GM19193 (cell line): ENCODE measurements around the gene GPBP1L1.

Source experiments
- POLR2A ChIP-seq: IDR thresholded peaks from 4 replicates; pipeline ENCODE4 v1.6.1; 2011; ENCODE audit not compliant: insufficient read depth, insufficient read length; ENCODE audit errors: extremely low read depth

GPBP1L1 gene

DNA sequence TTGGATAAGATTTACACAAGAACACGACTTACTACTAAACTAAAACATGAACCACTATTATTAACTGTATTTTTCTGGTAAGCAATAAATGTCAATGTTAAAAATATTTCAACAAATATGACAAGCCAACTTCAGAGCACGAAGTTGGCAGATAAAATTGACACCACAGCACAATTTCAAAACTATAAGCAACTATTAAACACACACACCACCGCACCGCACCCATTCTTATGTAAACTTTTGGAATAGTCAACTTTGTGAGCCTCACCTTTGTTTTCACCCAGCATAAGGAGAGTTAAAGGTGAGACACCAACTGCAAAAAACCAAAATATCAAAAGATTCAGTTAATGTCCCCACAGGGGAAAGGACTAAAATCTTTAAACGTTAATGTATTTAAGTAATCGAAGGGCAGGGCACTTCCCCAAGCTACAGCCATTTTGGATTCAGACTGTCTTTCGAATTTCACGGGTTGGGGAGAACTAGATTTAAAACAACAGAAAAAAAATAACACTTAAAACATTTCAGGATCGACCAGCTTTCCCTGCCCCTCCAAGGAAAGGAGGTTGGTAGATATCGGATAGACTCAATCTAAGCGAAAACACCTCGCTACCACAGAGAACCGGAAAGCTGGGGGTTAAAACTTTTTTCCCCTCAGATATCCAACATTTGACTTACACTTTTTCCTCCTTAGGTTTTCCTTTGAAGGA, 872 bp downstream of the GPBP1L1 start:
- TF ChIP-seq POLR2A, result no peak

DNA sequence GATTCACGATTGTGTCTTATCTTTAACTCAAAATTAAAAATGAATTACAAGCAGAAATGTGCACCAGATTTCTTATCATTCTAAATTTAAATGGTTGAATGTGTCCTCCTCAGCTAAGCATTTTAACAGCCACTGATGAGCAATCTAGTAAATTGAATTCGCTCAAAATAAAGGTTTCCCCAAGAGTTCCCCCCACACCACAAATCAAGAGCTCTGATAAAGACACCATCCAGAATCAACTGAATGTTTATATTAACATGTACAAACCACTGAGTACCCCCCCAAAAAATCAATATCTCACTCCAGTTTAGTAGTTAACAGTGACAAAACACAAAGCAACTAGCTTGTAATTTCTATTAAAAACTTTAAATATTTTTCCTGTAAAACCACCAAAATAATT, 1.9 kb downstream of the GPBP1L1 start:
- no peak for TF ChIP-seq POLR2A

DNA sequence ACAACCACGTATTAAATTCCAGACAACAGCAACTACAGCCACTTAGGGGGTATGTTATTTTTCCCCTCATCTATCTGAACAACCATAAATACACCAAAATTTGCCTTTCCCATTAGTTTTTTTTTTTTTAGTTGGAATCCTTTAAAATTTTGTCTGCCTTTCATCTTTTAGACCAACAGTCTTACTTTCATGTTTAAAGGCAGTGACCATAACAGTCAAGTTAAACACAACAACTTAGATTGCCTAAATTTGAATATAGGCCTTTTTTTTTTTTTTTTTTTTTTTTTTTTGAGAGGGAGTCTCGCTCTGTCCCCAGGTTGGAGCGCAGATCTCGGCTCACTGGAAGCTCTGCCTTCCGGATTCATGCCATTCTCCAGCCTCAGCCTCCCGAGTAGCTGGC, 3.4 kb downstream of the GPBP1L1 start:
- TF ChIP-seq POLR2A, result no peak

DNA sequence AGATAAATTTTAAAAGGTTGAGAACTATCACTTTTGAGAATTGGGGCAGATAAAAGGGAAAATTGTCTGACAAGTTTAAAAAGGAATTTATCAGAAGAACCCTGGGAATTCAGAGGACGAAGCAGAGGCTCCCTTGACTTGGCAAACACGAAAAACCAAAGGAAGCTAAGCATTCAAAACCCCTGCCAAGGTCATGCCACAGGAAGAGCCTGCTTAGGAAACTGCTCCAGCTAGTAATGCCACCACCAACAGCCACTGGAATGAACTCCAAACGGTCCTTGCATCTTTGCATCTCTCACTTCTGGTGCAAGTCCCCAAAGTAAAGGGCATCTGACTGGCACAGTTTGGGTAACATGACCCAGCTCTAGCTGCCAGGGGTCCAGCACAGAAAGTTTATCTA, 7.2 kb downstream of the GPBP1L1 start:
- no peak for TF ChIP-seq POLR2A

DNA sequence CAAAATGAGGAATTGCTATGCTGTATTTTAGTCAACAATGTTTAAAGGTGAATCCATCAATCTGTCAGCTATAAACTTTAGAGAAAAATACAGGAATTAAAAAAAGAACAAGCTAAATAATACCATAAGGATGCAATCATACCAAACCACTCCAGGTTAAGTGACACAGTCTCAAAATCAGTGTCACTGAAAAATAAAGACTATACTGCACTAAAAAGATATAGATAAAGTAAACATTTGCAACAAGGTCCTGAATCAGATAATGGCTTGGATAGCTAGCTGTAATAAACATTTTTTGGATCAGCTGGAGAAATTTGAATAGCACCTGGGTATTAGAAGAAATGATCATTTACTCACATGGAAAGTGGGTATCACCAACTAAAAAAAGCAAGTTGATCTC, 7.8 kb downstream of the GPBP1L1 start:
- no peak for TF ChIP-seq POLR2A

DNA sequence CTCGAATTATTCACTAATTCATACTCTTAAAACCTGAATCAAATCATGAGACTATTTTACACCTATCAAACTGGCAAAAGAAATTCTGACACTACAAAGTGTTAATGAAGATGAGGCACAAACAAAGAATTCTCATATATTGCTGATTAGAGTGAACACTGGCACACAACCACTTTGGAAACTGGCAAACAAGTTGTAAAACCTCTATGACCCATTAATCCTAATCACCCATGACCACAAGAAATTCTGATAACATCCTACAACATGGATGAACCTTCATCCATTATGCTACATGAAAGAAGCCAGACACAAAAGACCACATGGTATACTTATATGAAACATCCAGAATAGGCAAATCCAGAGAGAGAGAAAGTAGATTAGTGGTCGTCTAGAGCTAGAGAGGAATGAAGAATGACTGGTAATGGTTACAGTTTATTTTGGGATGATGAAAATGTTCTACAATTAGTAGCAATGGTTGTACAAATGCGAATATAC, 8.5 kb downstream of the GPBP1L1 start:
- TF ChIP-seq POLR2A, result no peak

DNA sequence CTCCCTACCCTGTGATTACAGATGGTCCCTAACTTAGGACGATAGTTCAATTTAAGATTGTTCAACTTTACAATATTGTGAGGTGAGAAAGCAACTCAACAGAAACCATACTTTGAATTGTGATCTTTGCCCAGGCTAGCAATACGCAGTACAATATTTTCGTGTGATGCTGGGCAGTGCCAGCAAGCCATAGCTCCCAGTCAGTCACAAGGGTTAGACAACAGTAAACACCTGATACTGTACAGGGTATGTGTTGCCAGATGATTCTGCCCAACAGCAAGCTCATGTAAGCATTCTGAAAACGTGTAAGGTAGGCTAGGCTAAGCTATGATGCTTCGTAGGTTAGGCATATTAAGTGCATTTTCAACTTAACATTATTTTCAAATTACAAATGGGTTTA, 11.9 kb downstream of the GPBP1L1 start:
- no peak for TF ChIP-seq POLR2A

DNA sequence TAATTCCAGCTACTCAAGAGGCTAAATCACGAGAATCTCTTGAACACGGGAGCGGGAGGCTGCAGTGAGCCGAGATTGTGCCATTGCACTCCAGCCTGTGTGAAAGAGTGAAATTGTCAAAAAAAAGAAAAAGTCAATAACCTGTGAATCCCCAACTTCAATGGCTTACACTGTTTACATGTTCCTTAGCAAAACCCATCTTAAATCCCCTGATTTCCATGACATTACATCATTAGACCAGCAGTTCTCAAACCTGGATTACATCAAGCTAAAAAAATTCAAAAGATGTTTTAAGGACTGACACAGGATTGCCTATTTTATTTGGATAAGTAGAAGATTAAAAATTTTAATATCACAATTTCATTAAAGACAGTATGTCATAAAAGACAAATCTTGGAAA, 12.4 kb downstream of the GPBP1L1 start:
- no peak for TF ChIP-seq POLR2A

DNA sequence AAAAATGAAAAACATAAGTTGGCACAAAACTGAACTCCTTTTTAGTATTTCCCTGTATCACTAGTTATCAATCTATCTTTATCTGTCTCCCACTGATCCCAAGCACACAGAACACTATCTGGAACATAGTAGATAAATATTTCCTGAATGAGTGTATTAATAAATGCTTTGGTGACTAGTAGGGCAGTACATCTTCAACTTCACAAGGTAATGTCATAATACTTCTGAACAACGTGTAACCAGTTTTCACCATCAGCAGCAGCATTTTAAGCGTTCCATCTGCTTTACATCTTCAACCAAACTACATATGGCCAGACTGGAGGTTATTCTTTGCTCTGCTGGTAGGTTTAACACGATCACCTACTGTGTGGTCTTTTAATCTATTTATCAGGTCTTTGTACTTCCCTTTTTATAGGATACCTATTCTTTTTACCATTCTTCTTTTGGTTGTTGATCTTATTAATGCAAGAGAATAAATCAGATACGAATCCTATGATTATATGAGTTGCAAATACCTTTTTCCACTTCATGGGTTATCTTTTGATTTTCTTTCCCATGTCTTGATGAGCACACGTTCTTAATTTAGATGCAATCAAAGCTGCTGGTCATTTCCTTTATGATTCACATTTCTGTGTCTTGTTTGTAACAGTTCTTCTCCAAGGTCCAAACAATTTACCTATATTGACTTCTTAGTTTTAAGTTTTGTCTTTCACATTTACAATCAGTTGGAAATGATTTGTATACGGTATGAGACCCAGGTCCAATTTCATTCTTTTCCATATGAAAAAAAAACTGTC, 16.3 kb downstream of the GPBP1L1 start:
- no peak for TF ChIP-seq POLR2A

DNA sequence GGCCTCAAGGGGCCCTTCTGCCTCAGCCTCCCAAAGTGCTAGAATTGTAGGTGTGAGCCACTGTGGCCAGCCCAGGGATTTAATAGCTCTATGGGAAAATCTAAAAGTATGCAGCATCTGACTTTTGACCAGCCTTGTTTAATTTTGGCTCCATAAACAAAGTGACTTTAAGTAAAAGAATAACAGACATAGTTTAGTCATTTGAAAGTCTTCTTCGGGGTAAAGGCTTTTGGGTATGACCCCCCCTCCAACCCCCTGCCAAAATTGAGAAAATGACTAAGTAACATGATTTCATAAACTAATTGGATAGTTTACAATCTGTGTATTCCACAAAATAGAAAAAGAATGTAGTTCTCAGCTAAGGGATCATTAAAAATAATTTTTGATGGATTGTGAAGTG, 17.0 kb downstream of the GPBP1L1 start:
- no peak for TF ChIP-seq POLR2A

DNA sequence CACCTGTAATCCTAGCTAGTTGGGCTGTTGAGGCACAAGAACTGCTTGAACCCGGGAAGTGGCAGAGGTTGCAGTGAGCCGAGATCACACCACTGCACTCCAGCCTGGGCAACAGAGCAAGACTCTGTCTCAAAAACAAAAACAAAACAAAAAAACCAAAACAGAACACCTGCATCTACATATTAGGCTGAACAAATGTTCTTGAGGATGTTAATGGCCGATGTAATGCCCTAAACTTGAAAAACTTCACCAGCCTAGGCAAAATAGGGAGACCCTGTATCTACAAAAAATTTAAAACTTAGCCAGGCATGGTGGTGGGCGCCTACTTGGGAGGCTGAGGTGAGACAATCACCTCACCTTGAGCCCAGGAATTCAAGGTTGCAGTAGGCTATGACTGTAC, 17.8 kb downstream of the GPBP1L1 start:
- TF ChIP-seq POLR2A, result no peak

DNA sequence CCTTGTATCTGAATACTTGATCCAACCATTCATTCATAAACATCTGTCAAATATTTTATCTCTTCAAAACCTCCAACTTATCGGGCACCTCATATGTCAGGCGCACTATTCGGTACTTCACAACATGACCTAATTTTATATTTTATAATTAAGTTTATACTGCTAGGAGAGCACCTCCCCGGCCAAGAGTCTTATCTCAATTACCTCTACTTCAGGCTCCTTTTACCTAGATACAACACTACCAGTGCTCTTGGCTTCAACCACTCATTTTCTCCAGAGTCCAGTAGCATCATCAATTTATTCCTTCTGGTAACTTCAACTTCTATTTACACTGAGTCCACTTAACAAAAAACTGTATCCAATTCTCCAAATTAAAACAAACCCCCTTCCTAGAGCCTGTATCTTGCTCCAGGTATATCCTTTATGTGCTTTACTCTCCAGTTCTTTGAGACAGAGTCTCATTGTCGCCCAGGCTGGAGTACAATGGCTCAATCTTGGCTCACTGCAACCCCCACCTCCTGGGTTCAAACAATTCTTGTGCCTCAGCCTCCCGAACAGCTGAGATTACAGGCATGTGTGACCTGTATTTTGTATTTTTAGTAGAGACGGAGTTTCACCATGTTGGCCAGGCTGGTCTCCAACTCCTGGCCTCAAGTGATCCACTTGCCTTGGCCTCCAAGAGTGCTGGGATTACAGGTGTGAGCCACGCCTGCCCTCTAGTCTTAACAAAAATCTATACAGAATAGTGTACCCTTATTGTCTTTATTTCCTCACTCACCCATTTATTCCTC, 18.8 kb downstream of the GPBP1L1 start:
- no peak for TF ChIP-seq POLR2A

DNA sequence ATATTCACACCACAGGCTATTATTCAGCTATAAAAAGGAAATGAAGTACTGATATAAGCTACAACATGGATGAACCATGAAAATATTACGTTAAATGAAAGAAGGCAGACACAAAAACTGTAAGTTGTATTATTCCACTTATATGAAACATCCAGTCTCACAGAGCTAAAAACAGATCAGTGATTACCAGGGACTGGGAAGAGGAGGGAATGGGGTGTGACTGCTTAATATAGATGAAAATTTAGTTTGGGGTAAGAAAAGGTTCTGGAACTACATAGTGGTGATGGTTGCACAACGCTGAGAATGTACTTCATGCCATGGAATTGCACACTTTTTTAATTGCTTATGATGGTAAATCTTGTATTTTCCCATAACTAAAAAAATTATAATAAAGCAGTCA, 19.5 kb downstream of the GPBP1L1 start:
- TF ChIP-seq POLR2A, result no peak

DNA sequence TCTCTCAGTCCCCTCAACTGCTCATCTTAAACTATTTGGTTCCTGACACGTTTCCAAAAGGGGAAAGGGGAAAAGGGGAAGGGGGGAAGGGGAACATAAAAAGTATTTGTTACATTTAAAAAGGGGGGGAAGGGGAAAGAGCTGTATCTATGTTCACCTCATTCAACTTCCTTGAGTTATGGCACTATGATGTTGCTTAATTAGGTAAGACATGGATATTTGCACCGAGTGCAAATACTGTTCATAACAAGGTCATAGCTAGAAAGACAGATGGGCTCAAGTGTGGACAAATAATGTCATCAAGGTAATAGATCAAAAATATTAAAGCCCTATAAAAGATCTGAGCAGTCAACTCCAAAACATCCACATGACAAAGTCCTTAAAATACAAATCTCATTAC, 26.0 kb downstream of the GPBP1L1 start:
- TF ChIP-seq POLR2A, result no peak

DNA sequence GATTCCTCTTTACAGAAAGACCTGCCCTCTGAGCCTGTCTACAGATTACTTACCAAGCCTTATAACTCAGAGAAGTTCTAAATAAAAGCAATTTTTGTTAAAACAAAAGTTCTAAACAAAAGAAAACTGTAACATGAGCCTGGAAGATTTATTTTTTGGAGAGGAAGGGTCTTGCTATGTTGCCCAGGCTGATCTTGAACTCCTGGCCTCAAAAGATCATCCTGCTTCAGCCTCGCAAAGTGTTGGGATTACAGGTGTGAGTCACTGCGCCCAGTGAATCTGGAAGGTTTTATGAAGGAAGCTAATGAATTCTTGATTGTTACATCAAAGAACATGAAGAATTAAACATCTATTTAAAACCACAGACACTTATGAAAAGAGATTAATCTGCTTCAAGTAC, 27.1 kb downstream of the GPBP1L1 start:
- no peak for TF ChIP-seq POLR2A
